GM21381 (cell line): ENCODE data around the gene CYRIA.
A peak's percentile ranks its signal among the peaks of the same experiment; 100 is the strongest.

Source experiments
- ATAC-seq: cut with Tn5 transposase; IDR thresholded peaks from one replicate; pipeline ENCODE4 v1.9.1; 2021; ENCODE audit warnings: mild to moderate bottlenecking, moderate library complexity; ENCODE audit not compliant: unreplicated experiment

CYRIA gene

DNA sequence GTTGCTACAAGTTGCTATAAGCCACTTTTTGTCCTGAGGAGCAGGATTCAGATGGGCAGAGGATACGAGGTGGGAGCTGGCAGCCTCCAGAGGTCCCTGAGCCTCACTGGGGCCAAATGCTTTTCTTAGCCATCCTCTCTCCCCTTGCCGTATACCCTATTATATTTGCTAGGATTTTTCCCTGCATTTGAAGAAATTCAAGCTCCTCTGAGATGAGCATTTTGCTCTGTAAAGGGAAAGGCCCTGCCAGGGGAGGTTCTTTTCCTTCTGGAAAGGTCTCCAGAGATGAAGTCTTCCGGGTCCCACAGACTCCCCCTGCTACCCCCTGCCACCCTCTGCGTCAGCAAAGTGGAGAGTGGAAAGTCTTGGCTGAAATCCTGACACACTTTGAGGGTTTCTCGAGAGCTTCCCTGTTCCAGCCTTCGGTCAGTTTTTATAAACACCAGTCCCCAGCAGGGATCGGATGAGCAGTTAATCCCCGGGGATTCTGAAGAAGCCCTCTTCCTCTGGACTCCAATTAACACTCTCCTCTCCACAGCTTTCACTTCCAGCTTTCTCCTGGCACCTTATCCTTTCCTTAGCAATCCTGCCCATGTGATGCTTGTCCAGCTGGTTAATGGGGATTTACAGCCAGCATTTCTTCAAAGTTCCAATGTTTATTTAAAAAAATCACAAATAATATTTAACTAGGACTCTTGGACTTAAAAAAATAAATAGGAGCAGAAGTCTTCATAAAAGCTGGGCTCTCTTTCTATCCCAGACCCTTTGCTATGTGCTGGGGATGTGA lies 13.1 kb downstream of the CYRIA start:
- ATAC-seq = no peak

DNA sequence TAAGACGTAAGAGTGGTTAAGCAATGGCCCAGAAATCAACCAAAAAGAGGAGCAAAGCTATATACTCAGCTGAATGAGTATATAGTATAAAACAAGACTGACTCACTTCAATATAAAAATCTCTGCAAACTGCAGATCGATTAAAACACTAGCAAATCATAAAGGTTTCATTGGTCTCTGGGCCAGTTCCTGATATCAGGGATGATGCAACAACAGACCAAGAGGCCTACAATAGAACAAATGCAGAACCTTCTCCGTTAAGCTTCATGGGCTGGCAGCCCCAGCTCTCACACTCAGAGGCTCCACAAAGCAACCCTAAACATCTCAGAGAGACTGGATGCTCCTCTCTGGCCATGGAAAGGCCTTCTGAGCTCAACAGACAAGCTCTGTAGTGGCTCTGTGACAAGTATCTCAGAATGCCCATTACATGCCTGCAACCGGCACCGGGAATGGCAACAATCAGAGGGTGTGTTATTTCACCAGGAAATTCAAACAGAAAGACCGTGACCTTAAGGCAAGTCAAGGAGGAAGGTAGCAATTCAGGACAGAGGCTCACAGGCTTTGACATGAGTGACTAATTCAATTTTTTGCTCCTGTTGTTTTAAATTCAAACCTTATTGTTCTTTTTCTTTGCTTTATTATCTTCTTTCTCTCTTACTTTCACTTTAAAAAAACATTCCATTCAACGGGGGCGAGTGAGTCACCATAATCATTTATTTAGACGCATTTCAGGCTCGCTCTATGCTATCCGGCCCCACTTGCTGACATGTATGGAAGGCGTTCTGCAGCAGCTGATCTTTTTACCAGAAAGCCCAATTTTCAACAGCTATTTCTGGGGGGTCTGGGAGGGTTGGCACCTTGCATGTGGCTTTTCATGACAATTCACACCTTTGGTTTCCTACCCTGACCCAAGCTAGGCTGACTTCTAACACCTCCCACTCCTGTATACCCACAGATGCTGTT lies 15.1 kb downstream of the CYRIA start:
- ATAC-seq = no peak

DNA sequence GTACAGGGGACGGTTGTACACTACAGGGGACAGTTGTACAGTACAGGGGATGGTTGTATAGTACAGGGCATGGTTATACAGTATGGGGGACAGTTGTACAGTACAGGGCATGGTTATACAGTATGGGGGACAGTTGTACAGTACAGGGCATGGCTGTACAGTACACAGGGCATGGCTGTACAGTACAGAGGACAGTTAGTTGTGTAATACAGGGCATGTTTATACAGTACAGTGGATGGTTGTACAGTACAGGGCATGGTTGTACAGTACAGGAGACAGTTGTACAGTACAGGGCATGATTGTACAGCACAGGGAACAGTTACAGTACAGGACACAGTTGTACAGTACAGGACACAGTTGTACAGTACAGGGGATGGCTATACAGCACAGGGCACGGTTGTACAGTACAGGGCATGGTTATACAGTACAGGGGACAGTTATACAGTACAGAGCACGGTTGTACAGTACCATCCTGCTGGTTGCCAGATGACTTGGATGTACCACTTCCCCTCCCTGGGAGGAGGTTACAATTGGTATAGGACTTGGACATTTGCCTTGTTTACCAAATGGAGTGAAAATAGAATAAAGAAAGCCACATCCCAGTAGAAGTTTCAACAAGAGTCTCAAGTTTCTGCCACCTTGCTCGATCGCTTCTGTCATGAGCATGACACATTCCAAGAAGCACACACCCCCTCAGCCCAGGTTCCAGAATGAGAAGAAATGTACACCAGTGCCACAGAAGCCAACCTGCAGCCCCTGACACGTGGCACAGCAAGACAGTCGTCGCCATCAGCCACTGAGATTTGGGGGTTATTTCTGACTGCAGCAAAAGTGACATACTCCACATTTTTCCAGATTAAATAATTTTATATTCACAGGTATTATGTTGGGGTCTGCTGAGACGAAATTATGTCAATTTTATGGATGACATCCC lies 16.0 kb downstream of the CYRIA start:
- ATAC-seq = no peak

DNA sequence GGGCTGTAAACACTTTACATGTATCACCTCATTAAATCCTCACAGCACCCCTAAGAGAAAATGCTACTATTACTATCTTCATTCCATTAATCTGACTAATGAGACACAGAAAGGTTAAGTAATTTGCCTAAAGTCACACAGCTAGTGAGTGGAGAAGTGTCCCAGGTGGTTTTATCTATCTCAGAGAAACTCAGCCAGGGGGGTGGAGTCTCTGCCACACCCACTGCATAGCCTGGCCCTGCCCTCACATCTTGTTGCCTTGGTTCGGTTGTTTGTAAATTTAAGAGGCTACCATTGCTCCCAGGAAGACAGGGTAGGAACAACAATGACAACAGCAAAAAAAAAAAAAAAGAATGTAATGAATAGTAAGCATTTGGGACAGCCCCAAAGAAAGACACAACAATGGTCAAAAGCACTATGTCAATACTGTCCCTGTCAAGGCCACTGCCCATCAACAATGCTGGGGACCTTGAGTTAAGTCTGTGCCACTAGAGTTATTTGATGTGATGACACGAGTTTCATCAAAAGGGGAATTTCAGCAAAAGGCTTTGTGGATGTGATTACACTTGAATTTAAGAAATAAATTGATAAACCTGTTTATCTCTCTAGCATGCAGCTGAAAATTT lies 17.5 kb downstream of the CYRIA start:
- no peak for ATAC-seq

DNA sequence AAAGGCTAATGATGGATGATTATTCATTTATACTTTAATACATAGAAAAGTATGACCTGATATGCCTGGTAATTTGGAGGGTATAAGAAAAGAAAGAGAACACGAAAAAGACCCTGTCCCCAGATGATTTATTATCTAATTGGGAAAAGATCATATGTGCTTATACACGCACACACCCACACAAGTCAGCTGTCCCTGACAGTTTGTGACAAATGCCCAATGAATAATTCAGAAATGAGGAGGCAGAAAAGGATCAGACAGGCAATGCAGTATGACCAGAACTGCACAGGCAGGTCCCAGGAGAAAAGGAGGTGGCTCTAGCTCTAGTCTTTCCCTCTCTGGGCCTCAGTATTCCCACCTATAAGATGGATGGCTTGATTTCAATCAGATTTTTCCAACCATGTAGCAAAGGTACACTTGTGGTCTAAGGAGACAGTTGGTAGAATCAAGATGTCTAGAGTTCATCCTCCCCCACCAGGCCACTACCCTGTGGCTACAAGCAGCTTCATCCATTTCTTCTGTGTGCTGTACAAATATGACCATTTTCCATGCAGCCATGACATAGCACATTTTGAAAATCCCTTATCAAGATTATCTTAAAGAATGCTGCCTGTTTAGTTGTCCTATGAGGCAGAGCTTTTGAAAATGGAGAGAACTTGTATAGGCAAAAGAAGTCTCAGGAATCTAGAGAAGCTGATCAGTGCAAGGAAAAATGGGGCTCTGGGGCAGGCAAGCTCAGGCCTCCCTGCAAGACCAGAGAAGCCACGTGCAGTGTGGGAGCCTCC lies 19.7 kb downstream of the CYRIA start:
- ATAC-seq = no peak

DNA sequence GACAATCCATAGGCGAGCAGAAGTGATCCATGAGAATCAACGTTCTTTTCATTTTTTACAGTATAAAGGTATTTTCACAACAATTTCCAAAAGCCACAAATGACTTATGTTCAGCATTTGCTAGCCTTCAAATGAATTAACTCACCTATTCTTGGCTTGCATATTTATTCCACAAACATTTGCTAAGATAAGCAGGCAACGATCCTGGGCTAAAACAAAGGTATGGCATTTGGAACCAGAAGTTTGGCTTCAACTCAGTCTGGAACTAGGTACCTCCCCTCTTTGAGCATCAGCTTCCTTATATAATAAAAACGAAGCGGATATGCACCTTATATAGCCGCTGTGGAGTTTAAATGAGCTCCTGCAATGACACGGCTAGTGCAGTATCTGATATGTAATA lies 20.5 kb downstream of the CYRIA start:
- no peak for ATAC-seq

DNA sequence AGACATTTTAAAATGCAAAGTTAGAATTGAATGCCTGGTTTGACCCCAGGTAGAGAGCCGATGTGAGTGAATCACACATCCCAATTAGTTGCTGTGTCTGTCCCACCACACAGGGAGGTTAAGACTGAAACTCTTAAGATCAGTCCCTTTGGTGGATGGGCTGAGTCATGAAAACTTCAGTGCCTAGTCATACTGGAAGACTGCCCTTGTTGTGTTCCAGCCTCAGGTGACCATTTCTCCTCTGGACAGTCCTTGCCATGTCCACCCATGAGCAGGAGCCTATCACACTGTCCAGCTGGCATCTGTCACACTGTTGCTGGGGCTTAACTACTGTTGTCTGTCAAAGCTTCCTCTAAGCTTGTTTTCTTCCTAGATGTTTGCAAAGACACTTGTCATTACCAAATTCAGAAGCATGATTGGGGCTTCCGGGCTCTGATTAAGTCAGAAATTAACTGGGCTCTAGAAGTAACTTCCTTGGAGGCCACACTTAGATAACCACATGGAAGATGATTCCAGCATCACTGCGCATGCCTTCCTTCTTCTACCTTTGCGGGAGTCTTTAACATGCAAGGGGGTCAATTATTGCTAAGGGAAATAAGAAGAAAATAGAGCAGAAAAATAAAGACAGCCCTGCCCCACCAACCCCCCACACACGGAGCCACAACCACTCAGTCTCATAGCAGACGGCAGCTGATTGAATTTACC lies 21.3 kb downstream of the CYRIA start:
- ATAC-seq = peak; percentile 55

DNA sequence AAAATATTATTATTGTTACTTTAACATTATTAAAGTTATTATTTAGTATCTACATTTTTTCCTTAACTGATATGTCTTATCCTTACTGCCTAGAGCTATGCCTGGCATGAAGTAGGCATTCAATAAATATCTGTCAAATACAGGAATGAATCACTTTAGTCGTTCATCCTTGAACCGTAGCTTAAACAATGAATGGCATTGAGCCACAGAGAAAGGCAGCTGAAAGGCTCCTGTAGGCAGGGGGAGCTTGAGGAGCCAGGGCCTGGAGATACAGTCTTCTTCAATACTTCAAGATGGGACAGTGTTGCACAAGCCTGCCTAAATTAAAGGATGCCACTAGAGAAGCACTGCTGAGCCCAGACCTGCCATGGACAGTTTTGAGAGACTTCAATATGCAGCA lies 22.5 kb downstream of the CYRIA start:
- no peak for ATAC-seq

DNA sequence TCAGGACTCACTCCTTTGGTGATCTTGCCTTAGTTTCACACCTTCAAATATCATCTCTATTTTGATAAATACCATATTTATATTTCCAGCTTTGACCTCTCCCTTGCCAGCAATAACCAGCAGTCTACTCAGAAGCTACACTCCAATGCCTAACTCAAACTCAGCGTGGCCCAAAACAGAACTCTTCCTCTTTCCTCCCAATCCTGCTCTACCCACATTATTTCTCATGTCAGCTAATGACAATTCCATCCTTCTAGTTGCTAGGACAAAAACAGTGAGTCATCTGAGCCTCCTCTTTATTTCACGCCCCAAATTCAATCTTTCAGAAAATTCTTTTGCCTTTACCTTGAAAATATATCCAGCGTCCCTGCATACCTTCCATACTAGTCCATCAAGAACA lies 23.5 kb downstream of the CYRIA start:
- no peak for ATAC-seq

DNA sequence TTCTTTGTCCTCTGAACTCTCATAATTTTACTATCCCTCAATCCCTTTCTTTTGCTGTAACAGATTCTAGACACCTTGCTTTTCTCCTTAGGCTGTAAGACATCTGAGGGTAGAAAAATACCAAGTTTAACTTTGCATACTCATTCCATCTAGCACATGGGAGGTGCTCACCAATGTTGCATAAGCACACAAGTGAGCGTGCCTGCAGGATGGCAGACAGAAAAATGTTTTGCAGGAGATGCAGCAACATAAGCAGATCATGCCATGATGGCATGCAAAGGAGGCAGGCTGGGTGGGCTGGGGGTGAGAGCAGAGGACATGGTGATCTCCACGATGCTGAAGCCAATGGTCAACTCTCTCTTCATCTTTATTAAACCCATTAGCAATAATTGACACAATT lies 24.1 kb downstream of the CYRIA start:
- no peak for ATAC-seq

DNA sequence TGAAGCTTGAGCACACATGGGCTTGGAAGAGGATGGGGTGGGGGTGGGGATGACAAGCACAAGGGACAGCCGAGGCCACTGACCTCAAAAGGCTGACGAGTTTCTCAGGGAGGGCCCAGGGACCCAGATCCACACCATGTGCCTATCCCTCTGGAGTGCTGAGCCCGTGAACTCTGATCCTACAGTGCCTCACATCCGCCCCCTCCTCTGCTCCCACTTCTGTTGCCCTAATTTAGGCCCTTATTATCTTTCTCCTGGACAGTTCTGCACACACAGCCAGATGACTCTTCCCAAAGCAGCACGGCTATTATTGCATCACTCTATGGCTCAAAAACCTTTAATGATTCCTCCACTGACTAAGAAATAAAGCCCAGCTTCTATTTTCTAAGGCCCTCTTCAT lies 24.8 kb downstream of the CYRIA start:
- ATAC-seq = no peak

DNA sequence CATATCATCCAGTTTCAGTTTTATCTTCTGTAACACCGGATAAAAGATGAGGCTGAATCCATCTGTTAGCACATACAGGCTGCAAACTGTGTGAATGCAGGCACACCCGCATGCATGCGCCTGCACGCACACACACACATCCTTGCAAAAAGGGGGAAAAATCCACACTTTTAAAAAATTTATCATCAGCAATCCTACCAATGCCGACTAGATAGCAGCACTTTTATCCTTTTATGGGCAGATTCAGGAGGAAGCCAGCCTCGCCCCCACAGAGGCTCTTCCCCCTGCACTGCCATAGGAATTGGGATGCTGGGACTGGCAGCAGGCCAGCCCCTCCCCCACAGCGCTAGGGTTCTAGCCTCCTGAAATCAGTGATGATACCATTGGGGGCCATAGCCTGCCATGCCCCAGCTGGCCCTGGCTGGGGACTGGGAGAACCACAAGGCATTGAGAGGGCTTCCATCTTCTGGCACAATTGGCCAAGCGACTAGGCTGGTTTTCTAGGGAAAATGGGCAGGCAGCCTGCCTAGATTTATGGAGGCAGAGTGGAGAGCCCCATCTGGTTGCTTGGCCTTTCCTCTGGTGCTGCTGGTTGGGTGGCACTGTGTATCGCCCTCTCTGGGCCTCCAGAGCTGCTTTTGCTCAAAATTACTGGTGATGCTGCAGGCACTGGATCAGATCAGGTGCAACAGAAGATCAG lies 25.5 kb downstream of the CYRIA start:
- ATAC-seq = no peak

DNA sequence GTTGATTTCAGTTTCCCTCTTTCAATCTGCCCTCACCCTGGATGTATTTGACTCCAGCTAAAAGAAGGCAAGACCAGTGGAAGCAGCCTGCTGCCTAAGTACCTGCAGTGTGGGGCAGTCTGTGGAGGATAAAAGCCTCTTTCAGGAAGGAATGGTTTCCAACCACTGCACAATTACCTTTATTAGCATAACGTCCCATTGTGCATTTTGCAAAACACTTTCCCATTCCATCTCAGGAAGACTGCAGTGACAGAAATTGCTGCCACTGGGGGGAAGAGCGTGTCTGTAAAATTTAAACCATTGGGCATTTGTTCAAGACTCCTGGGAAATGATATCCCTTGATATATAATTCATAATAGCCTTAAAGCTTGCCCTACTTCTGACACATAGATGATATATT lies 26.2 kb downstream of the CYRIA start:
- ATAC-seq = no peak

DNA sequence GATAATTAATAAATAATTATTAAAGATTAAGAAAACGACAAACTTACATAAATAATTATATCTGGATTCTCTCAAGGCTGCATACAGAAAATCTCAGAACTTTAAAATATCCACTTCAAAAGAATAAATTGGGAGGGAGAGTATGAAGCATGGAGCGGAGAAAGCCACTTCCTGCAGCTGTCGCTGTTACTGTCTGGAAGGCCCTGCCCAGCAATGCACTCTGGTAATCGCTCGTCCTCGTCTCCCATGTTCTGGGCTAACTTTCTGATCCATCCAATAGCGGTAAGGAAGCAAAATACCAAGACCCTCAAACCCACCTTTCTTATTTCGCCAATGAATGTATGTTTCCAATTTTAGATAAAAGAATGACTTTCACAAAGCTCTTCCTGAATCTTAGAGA lies 26.7 kb downstream of the CYRIA start:
- ATAC-seq = no peak

DNA sequence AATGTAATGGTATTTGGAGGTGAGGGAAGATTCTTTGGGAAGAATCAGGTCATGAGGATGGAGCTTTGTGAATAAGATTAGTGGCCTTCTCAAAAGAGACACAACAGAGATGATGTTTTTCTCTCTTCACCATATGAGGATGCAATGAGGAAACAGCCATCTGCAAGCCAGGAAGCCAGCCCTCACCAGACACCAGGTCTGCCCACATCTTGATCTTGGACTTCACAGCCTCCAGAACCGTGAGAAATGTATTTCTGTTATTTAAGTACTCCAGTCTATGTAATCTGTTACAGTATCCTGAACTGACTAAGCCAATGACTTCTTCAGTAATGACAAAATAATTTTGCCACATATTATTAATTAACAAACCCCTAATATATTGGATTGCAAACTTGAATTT lies 28.3 kb downstream of the CYRIA start:
- ATAC-seq = no peak

DNA sequence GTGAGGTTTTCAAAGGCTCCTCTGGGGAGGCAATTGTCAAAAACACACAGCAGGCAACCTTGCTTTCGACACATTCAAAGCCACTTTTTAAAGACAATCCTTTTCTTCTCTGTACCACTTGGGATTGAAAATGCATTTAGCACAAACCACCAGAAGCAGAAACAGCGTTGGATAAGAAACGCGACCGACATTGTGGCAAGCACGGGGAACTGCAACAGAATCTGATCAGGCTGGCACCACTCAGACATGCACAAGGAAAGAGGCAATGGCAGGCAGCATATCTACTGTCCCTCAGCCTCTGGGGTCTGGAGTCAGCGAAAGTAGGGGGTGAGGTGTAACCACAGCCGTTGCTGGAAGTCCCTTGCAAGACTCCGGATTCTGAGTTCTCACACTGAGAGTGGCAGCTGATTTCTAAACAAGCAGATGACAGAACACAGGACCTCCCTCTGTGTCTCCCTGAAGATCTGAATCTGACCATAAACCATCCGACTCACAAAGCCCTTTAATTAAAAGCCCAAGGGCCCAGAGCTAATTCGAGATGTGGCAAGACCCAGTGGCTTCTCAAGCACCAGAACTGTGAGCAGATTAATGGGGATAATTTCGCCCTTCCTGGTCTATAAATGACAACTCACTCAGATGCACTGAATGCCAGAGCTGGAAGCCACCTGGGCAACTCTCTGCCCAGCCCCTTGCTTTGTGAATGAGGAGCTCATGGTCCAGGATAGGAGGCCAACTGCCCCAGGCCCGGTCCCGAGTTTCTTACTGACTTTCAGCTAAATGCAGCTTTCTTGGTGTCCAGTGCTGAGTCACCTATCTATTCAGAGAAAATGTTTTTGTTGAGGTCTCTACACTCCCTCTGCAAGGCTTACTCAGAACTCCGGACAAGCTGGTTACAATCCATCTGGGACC lies 29.6 kb downstream of the CYRIA start:
- peak; percentile 53 for ATAC-seq

DNA sequence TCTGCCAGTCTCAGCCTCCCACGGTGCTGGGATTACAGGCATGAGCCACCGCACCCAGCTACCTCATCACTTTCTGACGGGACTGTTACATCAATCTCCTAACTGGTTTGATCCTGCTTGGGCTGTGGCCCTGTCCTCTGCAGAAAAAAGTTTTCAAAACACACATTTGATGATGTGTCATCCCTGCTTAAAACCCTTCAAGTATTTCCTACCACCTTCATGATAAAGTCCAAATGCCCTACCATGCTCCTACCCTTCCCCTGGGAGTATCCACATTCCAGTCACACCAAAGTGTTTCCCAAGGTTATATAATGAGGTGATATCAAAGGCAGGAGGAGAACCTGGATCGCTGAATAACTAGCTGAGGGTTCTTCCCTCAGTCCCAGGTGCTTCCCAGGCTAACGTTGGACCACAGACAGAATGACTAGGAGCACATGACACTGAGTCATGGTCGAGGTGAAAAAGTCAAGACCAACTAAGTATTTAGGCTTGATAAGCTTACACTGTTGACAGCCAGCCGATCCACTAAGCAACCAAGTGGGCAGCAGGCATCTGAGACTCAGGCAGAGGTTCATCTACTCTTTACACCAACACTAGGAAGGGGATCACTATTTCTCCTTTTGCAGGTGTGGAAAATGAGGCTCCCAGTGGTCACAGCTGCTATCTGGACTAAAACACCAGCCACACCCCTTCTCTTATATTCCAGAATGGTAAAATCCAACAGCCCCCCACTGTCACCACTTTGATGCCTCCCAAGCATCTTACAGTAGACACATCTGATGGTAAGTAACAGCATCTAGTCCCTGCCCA lies 31.8 kb downstream of the CYRIA start:
- no peak for ATAC-seq
